Smooth muscle cell (in vitro differentiated cells): Measurements from ENCODE around the gene IRAK2. TPM values are rescaled to one million over a fixed set of nuclear protein-coding genes. Genes with fewer than 3 reads are reported as not detected.
A peak's percentile ranks its signal among the peaks of the same experiment; 100 is the strongest.

ENCODE experiments used
- DNase-seq: peaks from one replicate; lab custom pipeline; 2025; ENCODE audit not compliant: unreplicated experiment; lab: John Stamatoyannopoulos, UW
- H2AFZ ChIP-seq: fragments of 200-600 bp; sonication (generic); 2 replicates; pipeline ENCODE4 v1.6.0; 2016; ENCODE audit warnings: antibody characterized with exemption, low read depth, mild to moderate bottlenecking
- H3F3A ChIP-seq: fragments of 200-600 bp; sonication (generic); 2 replicates; pipeline ENCODE4 v1.6.0; 2017; ENCODE audit warnings: antibody characterized with exemption, low read depth
- H3K27ac ChIP-seq: fragments of 200-600 bp; sonication (generic); 2 replicates; pipeline ENCODE4 v1.5.1; 2016; ENCODE audit warnings: low read depth, mild to moderate bottlenecking
- H3K27me3 ChIP-seq: fragments of 200-600 bp; sonication (generic); 2 replicates; pipeline ENCODE4 v1.6.1; 2016; ENCODE audit warnings: low read depth, mild to moderate bottlenecking
- H3K36me3 ChIP-seq: fragments of 200-600 bp; sonication (generic); 2 replicates; pipeline ENCODE4 v1.5.1; 2016; ENCODE audit warnings: low read depth
- H3K4me1 ChIP-seq: fragments of 200-600 bp; sonication (generic); 2 replicates; pipeline ENCODE4 v1.5.1; 2016; ENCODE audit warnings: low read depth
- H3K4me2 ChIP-seq: fragments of 200-600 bp; sonication (generic); 2 replicates; pipeline ENCODE4 v1.6.0; 2016; ENCODE audit warnings: mild to moderate bottlenecking
- H3K4me3 ChIP-seq: fragments of 200-600 bp; sonication (generic); 2 replicates; pipeline ENCODE4 v1.5.1; 2016; ENCODE audit warnings: mild to moderate bottlenecking
- H3K79me2 ChIP-seq: fragments of 200-600 bp; sonication (generic); 2 replicates; pipeline ENCODE4 v1.6.0; 2016; ENCODE audit warnings: low read depth, mild to moderate bottlenecking
- H3K9ac ChIP-seq: fragments of 200-600 bp; sonication (generic); 2 replicates; pipeline ENCODE4 v1.6.0; 2016; ENCODE audit warnings: low read depth
- H3K9me3 ChIP-seq: fragments of 200-600 bp; sonication (generic); replicated peaks from 2 replicates; pipeline ENCODE4 v1.5.1; 2016; ENCODE audit warnings: low read depth
- H4K20me1 ChIP-seq: fragments of 200-600 bp; sonication (generic); 2 replicates; pipeline ENCODE4 v1.6.0; 2016; ENCODE audit warnings: low read depth
- CTCF ChIP-seq: fragments of 200-600 bp; sonication (generic); IDR thresholded peaks from 2 replicates; pipeline ENCODE4 v1.5.1; 2017; ENCODE audit warnings: borderline replicate concordance, mild to moderate bottlenecking, antibody characterized with exemption; ENCODE audit not compliant: insufficient read depth, poor library complexity, severe bottlenecking
- WGBS: methylation state at CpG from one replicate; pipeline ENCODE4 v1.1.7; 2016; ENCODE audit warnings: low lambda C conversion rate; 5-methylcytosine and 5-hydroxymethylcytosine counted together
- polyA plus RNA-seq: library from polyadenylated mRNA; unstranded; fragments of >200 nt; fragmentation: Nextera tagmentation; extraction: Ambion mirVana; gene quantifications from 2 replicates; pipeline ENCODE4 v1.2.1, GENCODE V29; 2016
- total RNA-seq: library from RNA; depleted of rRNA; stranded (reverse); fragments of >200 nt; gene quantifications from 2 replicates; pipeline ENCODE4 v1.2.3, GENCODE V29; 2014

IRAK2 gene
- total and polyA plus RNA-seq, 2 experiments from 2014 or later: 3.3 to 3.4 TPM

GRCh38 chr3:10205451-10206165 lies 40.9 kb downstream of the IRAK2 start:
- 78% methylated on average over 7 of the region's 7 CpGs for WGBS
- Histone ChIP-seq H4K20me1 (no peaks in the 10 kb centered on the region), H3K27ac (peak overlapping the region; percentile 91), H3K36me3 (no peaks in the 10 kb centered on the region), H3K79me2 (no peaks in the 10 kb centered on the region), H3K4me3 (no peak overlapping the region), H3K4me1 (no peaks in the 10 kb centered on the region), H3K9ac (peak overlapping the region; percentile 60), H3F3A (peaks cover 6% of the 10 kb centered on the region), H3K4me2 (peak overlapping the region; percentile 2), H3K27me3 (no peaks in the 10 kb centered on the region), H3K9me3 (no peaks in the 10 kb centered on the region), H2AFZ (no peak overlapping the region)
- TF ChIP-seq CTCF: no peak
- no peak for DNase-seq

- Histone ChIP-seq H2AFZ (no peak overlapping the region), H3K4me2 (no peak overlapping the region), H3K9me3 (no peaks in the 10 kb centered on the region), H3K27me3 (no peaks in the 10 kb centered on the region), H3K27ac (peak overlapping the region; percentile 91), H3K4me3 (no peak overlapping the region), H4K20me1 (no peaks in the 10 kb centered on the region), H3K9ac (no peak overlapping the region), H3F3A (peaks cover 6% of the 10 kb centered on the region), H3K36me3 (no peaks in the 10 kb centered on the region), H3K79me2 (no peaks in the 10 kb centered on the region), H3K4me1 (no peaks in the 10 kb centered on the region)
- no peak for TF ChIP-seq CTCF
- WGBS: 87% methylated on average over 5 of the region's 5 CpGs
- no peak for DNase-seq
These were observed 41.4 kb downstream of the IRAK2 start for GRCh38 chr3:10206166-10206511.

GRCh38 chr3:10213156-10213792 lies 48.6 kb downstream of the IRAK2 start:
- Histone ChIP-seq H2AFZ (no peak overlapping the region), H3K9me3 (no peaks in the 10 kb centered on the region), H3K4me3 (no peak overlapping the region), H4K20me1 (no peaks in the 10 kb centered on the region), H3K36me3 (no peaks in the 10 kb centered on the region), H3K9ac (no peak overlapping the region), H3K4me1 (no peaks in the 10 kb centered on the region), H3K27me3 (no peaks in the 10 kb centered on the region), H3K79me2 (no peaks in the 10 kb centered on the region), H3K4me2 (no peak overlapping the region), H3F3A (no peaks in the 10 kb centered on the region), H3K27ac (no peak overlapping the region)
- no peak for TF ChIP-seq CTCF
- DNase-seq: no peak
- WGBS: 88% methylated on average over 9 of the region's 9 CpGs
